GM19099 (cell line): ENCODE measurements around the gene STEAP1B.
A peak's percentile ranks its signal among the peaks of the same experiment; 100 is the strongest.

Experiments
- POLR2A ChIP-seq: IDR thresholded peaks from 3 replicates; pipeline ENCODE4 v1.6.1; 2011; ENCODE audit warnings: low read depth; ENCODE audit not compliant: insufficient read length; ENCODE audit errors: extremely low read depth

Gene STEAP1B

GRCh38 chr7:22452142-22452959 lies 47.6 kb downstream of the STEAP1B start:
- TF ChIP-seq POLR2A: no peak

- TF ChIP-seq POLR2A: no peak
Measured at GRCh38 chr7:22447762-22448161, 52.2 kb downstream of the STEAP1B start.

- no peak for TF ChIP-seq POLR2A
Measured at GRCh38 chr7:22447008-22447407, 53.0 kb downstream of the STEAP1B start.

GRCh38 chr7:22445853-22446252 lies 54.1 kb downstream of the STEAP1B start:
- TF ChIP-seq POLR2A: no peak

GRCh38 chr7:22445140-22445743 lies 54.7 kb downstream of the STEAP1B start:
- peak; percentile 40 for TF ChIP-seq POLR2A

GRCh38 chr7:22444181-22444971 lies 55.6 kb downstream of the STEAP1B start:
- no peak for TF ChIP-seq POLR2A

- TF ChIP-seq POLR2A: no peak
Measured at GRCh38 chr7:22443370-22444180, 56.4 kb downstream of the STEAP1B start.

GRCh38 chr7:22442882-22443369 lies 57.1 kb downstream of the STEAP1B start:
- TF ChIP-seq POLR2A: no peak

- TF ChIP-seq POLR2A: no peak
Measured at GRCh38 chr7:22442187-22442881, 57.7 kb downstream of the STEAP1B start.

GRCh38 chr7:22441157-22441556 lies 58.8 kb downstream of the STEAP1B start:
- no peak for TF ChIP-seq POLR2A

- no peak for TF ChIP-seq POLR2A
Measured at GRCh38 chr7:22438994-22439393, 61.0 kb downstream of the STEAP1B start.

GRCh38 chr7:22435720-22436119 lies 64.3 kb downstream of the STEAP1B start:
- no peak for TF ChIP-seq POLR2A

GRCh38 chr7:22435105-22435504 lies 64.9 kb downstream of the STEAP1B start:
- TF ChIP-seq POLR2A: no peak
